Measurements from ENCODE around the gene DAP. TPM values are rescaled to one million over a fixed set of nuclear protein-coding genes. Genes with fewer than 3 reads are reported as not detected.

The DAP gene
- total RNA-seq, 1 experiment from 2014 or later: 108 TPM

DNA sequence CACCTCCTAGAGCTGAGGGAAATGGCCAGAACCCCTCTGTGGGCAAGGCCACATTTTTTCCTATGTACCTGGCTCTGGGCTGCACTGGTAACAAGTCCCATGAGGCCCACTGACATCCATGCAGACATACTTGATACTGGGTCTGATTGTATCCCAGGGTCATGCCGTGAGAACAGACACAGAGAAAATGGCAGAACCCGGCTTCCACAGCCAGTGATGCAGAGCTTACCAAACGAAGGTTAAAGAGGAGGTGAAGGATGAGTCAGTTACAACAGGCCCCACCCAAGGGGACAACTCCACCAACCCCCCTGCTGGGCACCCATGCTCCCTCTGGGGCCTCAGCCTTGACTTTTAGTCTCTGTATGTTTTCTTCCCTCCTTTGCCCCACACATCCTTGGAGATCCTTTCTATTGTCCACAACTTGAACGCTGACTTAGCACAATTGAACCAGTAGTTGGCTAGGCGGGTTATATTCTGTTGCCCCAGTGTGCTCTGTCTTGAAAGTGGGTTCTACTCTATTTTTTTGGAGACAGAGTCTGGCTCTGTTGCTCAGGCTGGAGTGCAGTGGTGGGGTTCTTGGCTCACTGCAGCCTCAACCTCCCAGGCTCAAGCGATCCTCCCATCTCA is 93.5 kb downstream of the DAP start:
- BruUV-seq (replicated peaks): no TSS peak
- in situ Hi-C loops (cut with HindIII; ENCODE audit: low pct_unique_long_range_greater_than_20kb, low sequenced_read_pairs): no loop called here
- Histone ChIP-seq H3K36me3 (ENCODE audit: control insufficient read depth, insufficient read depth, low read length) (no peaks in the 10 kb centered on the region), H3K9me3 (ENCODE audit: control insufficient read depth, insufficient read depth, low read depth, low read length) (no peaks in the 10 kb centered on the region), H3K27ac (ENCODE audit: low read length) (no peak overlapping the region), H3K4me3 (ENCODE audit: low read depth in 2 of 2, low read length in 2 of 2) (no peak overlapping the region), H3K27me3 (ENCODE audit: control insufficient read depth, insufficient read depth, low read length) (no peaks in the 10 kb centered on the region), H3K4me1 (ENCODE audit: control insufficient read depth, insufficient read depth, low read length) (peaks cover 19% of the 10 kb centered on the region)
- DNase-seq (ENCODE audit: low read depth, low spot score): no peak
- CTCF ChIA-PET: interaction anchor here (0.6 kb wide), 1 partner anchor 77 kb away, joined by 3 read pairs; no protein-coding TSS in a partner anchor
- ATAC-seq: no peak
- intact Hi-C loops (cut with micrococcal nuclease; ENCODE audit: unreplicated experiment): no loop called here
- no peak for TF ChIP-seq SIN3A (IDR thresholded peaks at IDR 0.05; ENCODE audit: borderline replicate concordance, insufficient read depth, low read depth, low read length)
- no peak for TF ChIP-seq TCF7L2 (IDR thresholded peaks at IDR 0.05; ENCODE audit: low read depth, low read length)
- no peak for TF ChIP-seq POLR2AphosphoS5 (IDR thresholded peaks at IDR 0.05; ENCODE audit: low read depth, low read length)
- TF ChIP-seq, protein P1, sequence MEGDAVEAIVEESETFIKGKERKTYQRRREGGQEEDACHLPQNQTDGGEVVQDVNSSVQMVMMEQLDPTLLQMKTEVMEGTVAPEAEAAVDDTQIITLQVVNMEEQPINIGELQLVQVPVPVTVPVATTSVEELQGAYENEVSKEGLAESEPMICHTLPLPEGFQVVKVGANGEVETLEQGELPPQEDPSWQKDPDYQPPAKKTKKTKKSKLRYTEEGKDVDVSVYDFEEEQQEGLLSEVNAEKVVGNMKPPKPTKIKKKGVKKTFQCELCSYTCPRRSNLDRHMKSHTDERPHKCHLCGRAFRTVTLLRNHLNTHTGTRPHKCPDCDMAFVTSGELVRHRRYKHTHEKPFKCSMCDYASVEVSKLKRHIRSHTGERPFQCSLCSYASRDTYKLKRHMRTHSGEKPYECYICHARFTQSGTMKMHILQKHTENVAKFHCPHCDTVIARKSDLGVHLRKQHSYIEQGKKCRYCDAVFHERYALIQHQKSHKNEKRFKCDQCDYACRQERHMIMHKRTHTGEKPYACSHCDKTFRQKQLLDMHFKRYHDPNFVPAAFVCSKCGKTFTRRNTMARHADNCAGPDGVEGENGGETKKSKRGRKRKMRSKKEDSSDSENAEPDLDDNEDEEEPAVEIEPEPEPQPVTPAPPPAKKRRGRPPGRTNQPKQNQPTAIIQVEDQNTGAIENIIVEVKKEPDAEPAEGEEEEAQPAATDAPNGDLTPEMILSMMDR (IDR thresholded peaks at IDR 0.05): no peak
- TF ChIP-seq, protein P2, sequence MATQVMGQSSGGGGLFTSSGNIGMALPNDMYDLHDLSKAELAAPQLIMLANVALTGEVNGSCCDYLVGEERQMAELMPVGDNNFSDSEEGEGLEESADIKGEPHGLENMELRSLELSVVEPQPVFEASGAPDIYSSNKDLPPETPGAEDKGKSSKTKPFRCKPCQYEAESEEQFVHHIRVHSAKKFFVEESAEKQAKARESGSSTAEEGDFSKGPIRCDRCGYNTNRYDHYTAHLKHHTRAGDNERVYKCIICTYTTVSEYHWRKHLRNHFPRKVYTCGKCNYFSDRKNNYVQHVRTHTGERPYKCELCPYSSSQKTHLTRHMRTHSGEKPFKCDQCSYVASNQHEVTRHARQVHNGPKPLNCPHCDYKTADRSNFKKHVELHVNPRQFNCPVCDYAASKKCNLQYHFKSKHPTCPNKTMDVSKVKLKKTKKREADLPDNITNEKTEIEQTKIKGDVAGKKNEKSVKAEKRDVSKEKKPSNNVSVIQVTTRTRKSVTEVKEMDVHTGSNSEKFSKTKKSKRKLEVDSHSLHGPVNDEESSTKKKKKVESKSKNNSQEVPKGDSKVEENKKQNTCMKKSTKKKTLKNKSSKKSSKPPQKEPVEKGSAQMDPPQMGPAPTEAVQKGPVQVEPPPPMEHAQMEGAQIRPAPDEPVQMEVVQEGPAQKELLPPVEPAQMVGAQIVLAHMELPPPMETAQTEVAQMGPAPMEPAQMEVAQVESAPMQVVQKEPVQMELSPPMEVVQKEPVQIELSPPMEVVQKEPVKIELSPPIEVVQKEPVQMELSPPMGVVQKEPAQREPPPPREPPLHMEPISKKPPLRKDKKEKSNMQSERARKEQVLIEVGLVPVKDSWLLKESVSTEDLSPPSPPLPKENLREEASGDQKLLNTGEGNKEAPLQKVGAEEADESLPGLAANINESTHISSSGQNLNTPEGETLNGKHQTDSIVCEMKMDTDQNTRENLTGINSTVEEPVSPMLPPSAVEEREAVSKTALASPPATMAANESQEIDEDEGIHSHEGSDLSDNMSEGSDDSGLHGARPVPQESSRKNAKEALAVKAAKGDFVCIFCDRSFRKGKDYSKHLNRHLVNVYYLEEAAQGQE (IDR thresholded peaks at IDR 0.05; ENCODE audit: insufficient read depth in 1 of 2, low read depth in 2 of 2, low read length in 1 of 2): no peak
- POLR2A ChIA-PET: no interaction called here

DNA sequence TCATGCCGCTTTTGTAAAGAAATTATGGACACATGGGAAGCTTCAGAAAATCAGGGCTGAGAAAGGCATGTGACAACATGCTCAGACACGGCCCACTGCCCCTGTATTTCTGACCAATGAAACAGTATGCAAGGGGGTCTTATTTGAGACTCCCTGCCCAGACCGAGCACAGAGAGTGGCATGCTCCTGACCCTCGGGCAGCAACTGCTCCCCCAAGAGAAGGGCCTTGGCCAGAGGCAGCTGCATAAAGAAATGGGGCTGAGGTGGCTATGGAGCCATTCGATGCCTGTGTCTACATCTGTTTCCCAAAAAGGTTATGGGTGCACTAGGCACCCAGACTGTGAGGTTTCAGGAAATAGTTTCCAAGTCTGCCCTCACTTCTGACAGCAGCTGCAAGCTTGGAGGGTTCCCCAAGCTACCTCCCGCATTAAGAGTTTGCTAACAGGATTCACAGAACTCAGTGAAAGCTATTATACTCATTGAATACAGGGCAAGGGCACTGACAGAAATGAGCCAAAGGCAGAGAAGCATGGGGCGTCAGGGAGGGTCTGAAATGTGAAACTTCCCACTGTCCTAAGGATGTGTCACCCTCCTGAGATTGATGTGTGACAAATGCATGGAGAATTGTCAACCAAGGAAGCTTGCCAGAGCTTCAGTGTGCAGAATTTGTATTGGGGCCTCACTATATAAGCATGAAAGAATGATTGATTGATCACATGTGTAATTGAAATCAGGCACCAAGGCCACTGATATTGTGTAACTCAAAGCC is 94.3 kb downstream of the DAP start:
- POLR2A ChIA-PET: no interaction called here
- Histone ChIP-seq H3K9me3 (ENCODE audit: control insufficient read depth, insufficient read depth, low read depth, low read length) (no peaks in the 10 kb centered on the region), H3K36me3 (ENCODE audit: control insufficient read depth, insufficient read depth, low read length) (no peaks in the 10 kb centered on the region), H3K27me3 (ENCODE audit: control insufficient read depth, insufficient read depth, low read length) (no peaks in the 10 kb centered on the region), H3K27ac (ENCODE audit: low read length) (no peak overlapping the region), H3K4me3 (ENCODE audit: low read depth in 2 of 2, low read length in 2 of 2) (no peak overlapping the region), H3K4me1 (ENCODE audit: control insufficient read depth, insufficient read depth, low read length) (peaks cover 19% of the 10 kb centered on the region)
- CTCF ChIA-PET: no interaction called here
- no peak for DNase-seq (ENCODE audit: low read depth, low spot score)
- BruUV-seq (replicated peaks): no TSS peak
- intact Hi-C loops (cut with micrococcal nuclease; ENCODE audit: unreplicated experiment) (no loop called here), in situ Hi-C loops (cut with HindIII; ENCODE audit: low pct_unique_long_range_greater_than_20kb, low sequenced_read_pairs) (no loop called here)
- TF ChIP-seq TCF7L2 (IDR thresholded peaks at IDR 0.05; ENCODE audit: low read depth, low read length) (no peak), POLR2AphosphoS5 (IDR thresholded peaks at IDR 0.05; ENCODE audit: low read depth, low read length) (no peak), SIN3A (IDR thresholded peaks at IDR 0.05; ENCODE audit: borderline replicate concordance, insufficient read depth, low read depth, low read length) (no peak)
- TF ChIP-seq, protein P2 (IDR thresholded peaks at IDR 0.05; ENCODE audit: insufficient read depth in 1 of 2, low read depth in 2 of 2, low read length in 1 of 2): no peak
- ATAC-seq: no peak
